ENCODE data around the gene ATXN7. TPM values are rescaled to one million over a fixed set of nuclear protein-coding genes. Genes with fewer than 3 reads are reported as not detected.

ATXN7 gene
- polyA plus RNA-seq, 3 donors, result 16.9 to 31.0 (median 28.6) TPM

DNA sequence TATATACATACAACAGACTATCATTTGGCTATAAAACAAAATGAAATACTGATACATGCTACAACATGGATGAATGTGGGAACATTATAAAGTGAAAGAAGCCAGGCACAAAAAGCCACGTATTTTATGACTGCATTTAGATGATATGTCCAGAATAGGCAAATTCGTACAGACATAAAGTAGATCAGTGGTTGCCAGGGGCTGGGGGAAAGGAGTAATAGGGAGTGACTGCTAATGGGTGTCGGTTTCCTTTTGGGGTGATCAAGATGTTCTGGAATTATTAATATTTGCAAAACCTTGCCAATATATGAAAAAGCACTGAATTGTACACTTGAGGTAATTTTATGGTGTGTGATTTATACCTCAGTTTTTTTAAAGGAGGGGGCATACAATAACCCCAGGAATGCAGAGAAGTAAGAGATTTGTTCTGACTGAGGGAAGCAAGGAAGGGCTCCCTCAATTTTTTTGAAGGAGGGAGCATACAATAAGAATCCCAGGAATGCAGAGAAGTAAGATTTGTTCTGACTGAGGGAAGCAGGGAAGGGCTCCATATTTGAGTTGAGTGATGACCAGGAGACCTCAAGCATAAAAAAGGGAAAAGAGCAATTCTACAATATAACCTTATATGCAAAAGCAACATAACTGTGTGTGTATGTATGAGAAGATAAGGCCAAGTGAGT is 153.4 kb downstream of the ATXN7 start:
- no peak for DNase-seq

DNA sequence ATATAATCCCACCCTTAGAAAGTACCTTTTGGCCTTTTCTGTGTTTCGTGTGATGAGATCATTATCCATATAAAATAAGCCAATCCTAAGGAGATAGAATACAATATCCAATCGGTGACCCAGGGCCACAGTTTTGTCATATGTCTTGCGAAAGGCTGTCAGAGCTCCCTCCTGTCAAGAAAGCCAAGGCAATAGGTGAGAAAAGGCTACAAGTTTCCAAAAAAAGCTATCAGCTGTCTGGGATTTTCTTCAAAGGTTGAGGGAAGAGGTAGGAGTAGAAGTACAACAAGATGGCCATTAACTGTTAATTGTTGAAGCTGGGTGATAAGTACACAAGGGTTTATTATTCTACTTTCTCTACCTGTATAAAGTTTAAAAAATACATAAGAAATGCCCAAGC is 155.6 kb downstream of the ATXN7 start:
- no peak for DNase-seq

DNA sequence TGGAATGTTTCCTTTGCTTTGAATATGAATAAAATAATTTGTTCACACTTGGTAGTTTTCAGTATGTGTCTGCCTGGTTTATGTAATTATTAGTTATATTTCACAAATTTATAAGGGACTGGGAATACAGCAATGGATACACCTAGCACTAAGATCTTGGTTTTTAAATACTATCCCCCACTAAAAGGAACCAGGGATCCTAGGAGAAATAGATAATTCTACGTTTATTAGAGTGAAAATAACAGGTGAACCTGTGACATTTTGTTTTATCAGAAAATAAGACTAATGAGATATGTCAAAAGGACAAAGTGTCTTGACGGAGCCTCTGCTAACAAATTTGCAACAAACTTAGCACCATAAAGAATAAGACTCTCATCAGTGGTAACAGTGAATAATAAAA is 156.2 kb downstream of the ATXN7 start:
- no peak for DNase-seq

DNA sequence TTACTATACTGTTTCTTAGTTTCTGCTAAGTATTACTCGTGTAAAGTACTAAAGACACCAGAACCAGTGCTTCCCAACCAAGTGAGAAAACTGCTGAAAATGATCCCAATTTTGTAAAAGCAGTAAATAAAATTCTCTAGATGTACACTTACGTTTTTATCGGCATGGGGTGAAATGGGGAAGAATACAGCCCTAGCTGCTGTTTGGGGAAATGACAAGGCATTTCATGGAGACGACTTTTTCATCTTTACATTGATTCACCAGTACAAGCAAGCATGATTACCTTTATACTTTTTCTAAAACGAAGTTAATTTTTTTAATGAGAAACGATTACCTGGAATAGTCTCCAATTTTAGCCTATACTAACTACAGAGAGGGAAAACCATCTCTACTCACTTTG is 158.3 kb downstream of the ATXN7 start:
- DNase-seq, result no peak

DNA sequence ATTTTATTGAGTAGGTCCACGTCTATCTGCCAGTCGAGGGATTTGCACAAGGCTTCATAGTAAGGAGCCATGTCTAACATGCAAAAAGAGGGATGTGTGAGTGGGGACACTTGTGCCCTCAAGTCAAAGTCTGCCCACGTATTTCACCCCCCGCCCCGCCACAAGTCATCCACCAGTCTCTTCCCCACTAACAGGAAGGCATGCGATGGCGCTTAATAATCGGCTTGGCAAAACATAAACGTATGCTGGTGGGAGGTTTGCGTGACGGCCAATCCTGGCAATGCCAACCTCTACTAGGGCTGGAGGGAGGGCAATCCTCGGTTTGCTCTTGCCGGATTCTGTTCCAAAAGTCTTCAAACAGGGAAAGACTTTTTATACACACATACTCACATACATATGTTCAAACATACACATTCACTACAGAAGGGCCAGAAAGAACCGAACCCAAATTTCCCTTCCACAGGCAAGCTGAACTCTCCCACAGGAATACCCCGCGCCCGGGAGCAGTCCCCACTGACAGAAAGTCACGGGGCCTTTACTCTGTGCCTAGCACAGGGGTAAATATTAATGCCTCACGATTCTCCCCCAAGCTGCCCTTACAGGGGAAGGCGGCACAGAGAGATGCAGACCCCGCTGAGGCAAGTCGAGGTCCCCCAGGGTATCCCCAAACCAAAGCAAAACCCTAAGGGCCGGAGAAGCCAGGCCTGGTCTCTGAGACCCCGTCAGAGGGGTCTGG is 159.0 kb downstream of the ATXN7 start:
- no peak for DNase-seq

DNA sequence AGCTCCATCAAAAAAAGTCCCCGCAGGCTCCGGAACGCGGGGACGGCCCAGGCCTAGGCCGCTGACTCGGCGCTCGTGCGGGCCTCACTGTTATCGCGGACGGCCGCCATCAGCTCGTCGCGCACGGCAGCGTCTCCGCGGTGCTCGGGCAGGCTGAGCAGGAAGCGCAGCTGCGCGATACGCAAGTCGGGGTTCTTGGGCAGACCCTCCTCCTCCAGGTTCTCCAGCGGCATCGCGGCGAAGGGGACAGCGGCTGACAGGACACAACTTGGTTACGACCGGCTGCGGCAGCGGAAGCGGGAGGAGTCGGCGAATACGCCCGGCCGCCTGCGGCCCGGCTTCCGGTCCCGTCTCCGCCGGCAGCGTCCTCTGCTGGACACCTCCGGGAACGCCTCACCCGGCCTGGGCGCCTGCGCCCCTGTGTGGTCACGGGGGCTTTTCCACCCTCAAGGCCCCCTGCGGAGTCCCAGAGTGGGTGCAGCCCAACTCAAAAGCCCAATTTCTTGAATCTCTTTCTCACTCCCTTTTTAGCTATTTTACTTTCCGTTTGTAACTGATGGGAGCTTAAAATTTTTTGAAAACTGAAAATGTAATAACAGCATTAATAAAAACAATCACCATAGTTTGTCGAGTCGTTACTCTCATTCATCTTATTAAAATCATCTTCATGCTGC is 159.7 kb downstream of the ATXN7 start, which contains the start of gene PSMD6:
PSMD6 (minus strand) TSS at position 308 of the 674 bp plus-strand sequence; CDS start at position 233, 75 bp downstream.
- DNase-seq, result peak; percentile 84

DNA sequence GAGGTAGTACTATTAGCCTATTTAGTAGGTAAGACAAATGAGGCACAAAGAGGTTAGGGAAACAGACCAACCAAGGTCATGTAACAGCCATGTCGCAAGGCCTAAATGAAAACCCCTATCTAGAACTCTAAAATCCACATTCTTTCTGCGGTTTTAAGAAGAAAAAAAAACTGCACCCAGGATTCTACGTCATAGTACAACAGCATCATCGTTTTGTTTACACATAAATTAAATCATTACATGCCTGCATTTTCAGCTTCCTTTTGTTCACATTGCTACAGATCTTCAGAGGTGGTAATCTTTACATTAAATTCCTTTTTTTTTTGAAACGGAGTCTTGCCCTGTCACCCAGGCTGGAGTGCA is 160.2 kb downstream of the ATXN7 start:
- no peak for DNase-seq

DNA sequence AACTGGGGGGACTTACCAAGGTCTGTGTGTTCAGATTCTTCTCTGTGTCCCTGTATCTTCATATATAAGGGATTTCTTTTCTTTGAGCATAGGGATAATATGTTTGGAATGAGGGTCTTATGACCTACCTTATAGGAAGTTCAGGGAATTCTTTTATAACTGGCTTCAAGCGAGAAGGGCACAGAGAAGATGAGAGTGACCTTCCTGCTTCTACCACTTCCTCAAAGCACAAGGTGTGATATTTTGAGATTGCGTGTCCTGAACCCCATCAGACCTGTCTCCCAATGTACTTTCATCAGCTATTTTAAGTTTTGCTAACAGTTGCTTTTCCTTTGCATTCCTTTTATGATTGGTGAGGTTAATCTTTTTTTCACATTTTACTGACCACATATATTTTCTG is 162.7 kb downstream of the ATXN7 start:
- DNase-seq, result no peak

DNA sequence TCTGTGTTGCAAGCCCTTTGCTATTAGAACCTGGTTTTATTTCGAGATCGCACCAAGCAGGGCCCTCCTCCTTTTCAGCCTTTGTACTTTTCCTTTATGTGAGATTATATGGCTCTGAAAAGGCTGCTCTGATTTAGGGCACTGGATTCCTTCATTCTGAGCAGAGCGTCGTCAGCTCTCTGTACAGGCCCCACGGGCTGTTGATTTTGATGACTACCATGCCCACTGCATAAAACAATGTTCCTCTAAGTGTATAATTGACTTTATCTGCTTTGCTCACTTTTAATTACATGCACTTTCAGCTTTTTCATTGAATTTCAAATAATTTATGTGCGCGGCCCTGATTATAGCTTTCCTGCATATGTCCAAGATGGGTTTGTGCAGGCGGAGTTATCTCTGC is 164.0 kb downstream of the ATXN7 start:
- no peak for DNase-seq

DNA sequence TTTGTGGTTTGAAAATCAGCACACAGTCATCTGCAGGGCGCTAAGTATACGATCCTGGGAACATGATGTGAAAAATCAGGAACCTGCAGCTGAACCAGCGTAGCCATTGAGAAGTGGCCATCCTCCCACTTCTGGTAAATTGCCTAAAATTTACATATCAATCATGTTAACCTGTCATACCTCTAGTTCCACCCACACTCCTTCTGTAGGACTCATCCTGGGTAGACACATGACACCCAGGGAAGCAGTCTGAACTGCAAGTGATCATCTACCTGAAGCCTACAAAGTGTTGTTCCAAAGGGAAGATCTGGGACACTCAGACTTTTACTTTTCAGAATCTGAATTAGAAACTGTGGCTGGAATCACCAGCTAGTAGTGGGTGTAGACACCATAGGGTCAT is 165.1 kb downstream of the ATXN7 start:
- no peak for DNase-seq

DNA sequence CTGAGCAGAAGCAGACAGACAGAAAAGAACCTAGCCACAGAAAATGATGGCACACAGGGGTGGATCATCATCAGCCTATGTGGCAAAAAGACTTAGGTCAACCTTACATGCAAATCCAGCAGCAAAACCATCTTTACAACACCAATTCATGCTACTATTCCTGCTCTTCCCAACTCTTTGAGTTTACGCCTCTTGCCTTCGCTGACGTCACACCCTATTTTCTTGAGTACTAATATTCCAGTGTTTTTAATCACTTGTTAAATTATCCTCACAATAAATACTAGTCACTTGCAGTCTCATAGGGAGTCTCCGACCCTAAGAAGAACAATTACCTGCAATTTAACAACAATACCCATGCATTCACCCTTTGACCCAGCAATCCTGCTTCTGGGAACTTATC is 165.6 kb downstream of the ATXN7 start:
- no peak for DNase-seq

DNA sequence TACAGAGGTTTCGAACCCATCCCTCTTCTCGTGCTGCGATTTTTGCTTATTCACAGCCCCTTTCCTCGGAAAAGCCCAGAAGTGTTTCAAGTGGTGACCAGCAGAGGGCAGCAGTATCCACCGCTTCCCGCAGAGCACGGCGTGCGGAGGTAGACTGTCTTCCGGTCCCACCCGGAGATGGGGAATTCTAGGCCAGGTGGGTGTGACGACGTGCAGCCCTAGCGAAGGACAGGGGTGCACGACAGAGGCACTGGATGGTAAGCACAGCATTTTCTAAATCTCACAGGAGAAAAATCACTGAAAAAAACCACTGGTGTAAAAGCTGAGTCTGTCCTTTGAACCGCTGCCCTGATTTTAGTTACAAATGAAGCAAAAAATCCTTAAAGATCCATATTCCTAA is 167.1 kb downstream of the ATXN7 start:
- peak; percentile 74 for DNase-seq

DNA sequence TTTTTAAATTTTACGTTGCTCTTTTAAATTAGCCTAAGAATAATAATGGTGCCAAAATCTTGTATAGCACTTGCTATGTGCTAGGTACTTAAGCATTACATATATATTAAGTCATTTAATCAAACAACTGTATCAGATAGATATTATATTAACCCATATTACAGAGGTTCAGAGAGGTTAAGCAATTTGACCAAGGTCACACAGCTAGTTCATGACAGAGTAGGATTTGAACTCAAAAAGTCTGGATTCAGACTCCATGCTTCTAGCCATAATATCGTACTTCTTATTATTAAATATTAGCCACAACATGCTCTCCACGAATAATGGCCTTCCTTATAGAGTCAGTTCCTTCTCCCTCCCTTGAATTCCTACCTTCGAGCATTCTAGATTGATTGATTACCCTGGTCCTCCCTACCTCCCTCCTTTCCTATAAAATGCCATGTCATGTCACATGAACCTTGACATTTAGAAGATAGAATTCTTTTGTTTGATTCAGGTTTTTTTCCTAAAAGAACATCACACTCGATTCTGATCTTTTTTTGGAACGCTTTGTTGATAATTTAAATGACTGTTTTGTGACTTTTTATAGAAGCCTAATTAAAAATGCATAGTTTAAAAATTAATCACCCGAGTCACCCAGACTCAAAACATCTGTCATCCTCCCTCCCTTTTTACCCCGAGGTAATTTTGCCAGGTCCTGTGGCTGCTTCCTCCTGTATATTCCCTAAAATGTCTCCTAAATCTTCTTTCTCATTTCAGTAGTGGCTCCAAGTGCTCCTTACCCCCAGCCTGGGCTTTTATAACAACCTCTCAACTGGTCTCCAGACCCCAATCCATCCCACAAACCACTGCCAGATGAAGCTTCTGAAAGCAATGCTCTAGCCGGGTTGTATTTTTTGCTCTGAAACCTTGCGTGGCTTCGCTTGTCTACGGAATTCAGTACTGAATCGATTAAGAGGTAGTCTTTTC is 168.2 kb downstream of the ATXN7 start:
- peak; percentile 49 for DNase-seq

DNA sequence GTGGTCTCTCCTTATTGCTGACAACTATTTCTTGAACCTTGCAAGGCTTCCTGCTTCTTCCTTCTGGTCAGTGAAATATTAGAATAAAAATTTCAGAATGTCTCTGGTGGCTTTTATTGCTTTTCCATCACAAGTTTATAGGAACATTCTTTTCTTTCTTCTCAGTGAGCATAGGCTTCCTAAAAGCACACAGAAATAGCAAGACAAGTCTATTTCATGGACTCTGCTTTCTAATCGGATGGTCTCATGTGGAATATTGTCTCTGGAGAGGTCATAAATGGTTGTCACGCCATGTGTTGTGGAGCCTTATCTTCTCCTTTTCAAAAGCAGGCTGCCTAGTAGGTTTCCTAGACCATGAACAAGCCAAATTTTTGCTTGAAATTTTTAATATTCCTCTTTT is 169.4 kb downstream of the ATXN7 start:
- DNase-seq, result no peak

DNA sequence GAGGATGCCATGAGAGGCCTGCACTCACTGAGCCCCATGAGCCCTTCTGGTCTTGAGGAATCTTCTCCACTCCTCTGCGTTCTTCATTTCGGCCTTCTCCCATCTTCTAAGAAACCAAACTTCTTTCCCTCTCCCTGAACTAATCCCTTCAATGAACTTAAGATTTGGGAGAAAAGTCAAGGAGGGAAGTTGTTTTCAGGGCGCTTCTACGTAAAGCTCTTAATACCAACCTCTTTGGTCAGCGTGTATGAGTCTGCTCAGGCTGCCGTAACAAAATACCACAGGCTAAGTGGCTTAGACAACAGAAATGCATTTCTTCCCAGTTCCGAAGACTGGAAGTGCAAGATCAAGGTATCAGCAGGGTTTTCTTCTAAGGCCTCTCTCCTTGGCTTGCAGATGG is 173.4 kb downstream of the ATXN7 start:
- DNase-seq, result no peak

DNA sequence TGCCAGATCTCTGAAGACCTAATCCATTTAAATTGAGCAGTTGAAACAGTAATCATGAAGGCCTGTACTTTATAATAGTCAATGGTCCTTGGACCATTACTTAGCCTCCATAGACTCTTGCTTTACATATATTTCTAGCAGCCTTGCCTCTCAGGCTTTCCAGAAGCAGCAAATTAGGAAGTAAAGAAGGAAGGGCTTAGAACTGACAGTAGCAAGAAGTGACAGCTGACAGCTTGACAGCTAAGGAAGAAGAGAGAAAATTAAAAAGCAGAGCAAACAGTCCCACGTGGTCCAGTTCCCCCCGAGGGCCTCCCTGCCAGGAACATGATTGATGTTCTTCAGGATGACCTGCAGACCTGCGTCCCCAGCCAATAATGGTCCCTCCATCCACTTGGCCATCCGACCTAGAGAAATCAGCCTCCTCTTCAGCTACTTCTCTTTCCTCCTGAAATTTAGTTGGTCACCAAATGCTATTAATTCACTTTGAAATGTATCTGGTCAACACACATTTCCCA is 174.6 kb downstream of the ATXN7 start:
- DNase-seq, result no peak

DNA sequence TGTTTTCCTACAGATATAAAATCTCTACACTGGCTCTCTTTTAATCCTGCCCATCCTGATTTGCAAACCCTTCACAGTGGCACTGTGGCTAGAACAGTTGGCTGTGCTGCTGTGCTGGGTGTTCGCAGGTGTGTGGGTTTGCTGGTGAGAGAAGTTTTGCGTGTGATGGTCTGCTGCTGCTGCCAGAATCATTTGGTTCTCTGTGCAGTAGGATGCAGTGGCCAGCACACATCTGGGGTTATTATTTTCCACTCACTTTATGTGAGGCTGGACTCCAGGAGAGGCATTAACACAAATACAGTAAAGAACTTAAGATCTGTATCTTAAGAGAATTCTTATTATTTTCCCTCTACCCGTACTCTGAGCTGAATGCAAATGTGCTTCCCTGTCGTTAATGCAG is 175.7 kb downstream of the ATXN7 start:
- DNase-seq, result no peak

DNA sequence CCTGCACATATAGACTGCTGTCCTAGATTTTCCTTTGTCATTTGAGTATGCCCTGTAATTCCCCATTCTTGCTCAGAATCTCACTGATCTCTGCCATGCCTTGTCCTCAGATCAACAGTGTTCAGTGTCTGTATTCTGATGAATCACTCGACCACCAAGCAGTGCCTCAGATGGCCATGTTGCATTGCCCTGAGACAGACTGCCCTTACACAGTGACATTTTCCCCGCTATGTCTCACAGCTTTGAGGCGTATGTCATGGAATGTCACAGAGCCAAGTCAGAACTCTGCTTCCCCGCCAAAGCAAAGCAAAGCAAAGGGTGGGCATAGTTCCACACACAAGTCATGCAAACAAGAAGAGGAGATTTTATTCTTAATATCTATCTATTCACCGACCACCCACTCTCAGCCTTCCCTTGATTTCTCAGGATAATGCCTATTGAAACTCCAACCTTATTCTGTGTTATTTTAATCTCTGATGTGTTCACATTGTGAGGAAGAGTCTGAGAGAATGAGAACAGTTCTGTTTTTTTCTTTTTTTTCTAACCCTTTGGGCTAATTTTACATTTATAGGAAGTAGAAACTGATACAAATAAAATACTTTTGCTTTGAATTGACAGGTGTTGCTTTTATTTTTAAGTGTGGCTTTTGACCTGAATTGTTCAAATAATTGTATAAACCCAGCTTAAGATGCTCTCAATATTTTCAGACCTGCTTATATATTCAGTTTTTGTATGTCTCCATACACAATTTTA is 176.5 kb downstream of the ATXN7 start:
- DNase-seq, result no peak

DNA sequence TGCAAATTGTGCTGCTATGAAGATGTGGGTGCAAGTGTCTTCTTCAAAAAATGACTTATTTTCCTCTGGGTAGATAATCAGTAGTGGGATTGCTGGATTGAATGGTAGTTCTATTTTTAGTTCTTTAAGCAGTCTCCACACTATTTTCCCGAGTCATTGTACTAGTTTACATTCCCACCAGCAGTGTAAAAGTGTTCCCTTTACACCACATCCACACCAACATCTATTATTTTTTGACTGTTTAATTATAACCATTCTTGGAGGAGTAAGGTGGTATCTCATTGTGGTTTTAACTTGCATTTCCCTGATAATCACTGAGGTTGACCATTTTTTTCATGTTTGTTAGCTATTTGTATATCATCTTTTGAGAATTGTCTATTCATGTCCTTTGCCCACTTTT is 179.3 kb downstream of the ATXN7 start:
- no peak for DNase-seq

DNA sequence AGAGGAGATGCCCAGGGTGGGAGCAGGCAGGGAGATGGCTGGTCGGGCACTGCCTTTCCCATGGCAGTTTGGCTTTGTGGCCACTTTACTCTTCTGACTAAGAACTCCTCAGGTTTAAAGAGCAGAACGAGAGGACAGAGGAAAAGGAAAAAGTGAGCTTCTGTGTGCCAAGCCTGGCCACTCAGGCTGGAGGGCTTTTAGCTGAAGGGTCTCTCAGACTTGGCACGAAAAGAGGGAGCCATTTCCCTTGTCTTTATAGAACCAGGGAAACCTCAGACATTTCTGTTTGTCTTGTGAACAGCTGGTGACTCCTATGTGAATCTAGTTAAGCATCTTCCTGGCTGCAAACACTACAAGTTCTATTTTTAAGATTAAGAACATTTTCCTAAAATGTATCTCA is 182.9 kb downstream of the ATXN7 start:
- DNase-seq, result no peak

DNA sequence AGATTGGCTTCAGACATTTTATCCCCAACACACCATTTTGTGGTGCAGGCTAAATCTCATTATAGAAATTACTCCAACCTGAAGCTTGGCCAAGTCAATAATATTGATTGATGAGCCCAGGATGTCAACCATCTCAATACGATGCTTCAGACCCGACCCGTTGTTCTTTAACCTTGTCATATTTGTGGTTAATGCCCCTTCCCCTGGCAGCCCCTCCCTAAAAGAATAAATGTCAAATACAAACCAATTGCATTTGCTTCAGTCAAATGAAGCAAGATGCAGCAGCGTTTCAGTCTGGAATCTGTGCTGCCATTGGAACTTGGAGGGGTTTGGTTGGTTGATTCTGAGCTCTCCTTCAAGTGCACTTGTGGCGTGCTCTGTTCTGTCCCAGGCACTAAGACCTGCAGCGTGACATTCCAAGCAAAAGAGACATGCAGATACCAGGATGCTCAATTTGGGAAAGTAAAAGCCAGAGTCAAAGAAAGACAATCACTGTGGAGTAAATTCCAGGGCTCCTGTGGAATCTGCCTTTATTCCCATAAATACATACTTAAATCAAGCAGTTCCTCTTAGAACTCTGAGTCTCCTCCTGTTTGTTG is 183.4 kb downstream of the ATXN7 start:
- no peak for DNase-seq

Measured in renal pelvis (tissue), 4 donors.